H9 (cell line): ENCODE data around the gene DSTN. TPM values are rescaled to one million over a fixed set of nuclear protein-coding genes. Genes with fewer than 3 reads are reported as not detected.

Experiments used
- DNase-seq: peaks from one replicate; pipeline ENCODE4 v3.0.0-alpha.2; 2017
- H2AFZ ChIP-seq: one replicate; pipeline ENCODE4 v1.6.1; 2013; ENCODE audit warnings: mild to moderate bottlenecking, low read length, control low read depth, moderate library complexity
- H2AK5ac ChIP-seq: 2 replicates; pipeline ENCODE4 v1.6.1; 2013; ENCODE audit warnings: low read length, control low read depth, mixed read lengths; ENCODE audit not compliant: insufficient read length
- H2BK120ac ChIP-seq: one replicate; pipeline ENCODE4 v1.6.1; 2013; ENCODE audit warnings: low read depth, mild to moderate bottlenecking, low read length, control low read depth, inconsistent platforms; ENCODE audit not compliant: poor library complexity, severe bottlenecking
- H2BK12ac ChIP-seq: 2 replicates; pipeline ENCODE4 v1.6.1; 2013; ENCODE audit warnings: low read length, control low read depth, mixed read lengths, low read depth; ENCODE audit not compliant: insufficient read length
- H2BK15ac ChIP-seq: 2 replicates; pipeline ENCODE4 v1.6.1; 2013; ENCODE audit warnings: low read depth, low read length, control low read depth
- H2BK20ac ChIP-seq: one replicate; pipeline ENCODE4 v1.6.1; 2013; ENCODE audit warnings: low read depth, mild to moderate bottlenecking, low read length, control low read depth, inconsistent platforms; ENCODE audit not compliant: poor library complexity, severe bottlenecking
- H2BK5ac ChIP-seq: 2 replicates; pipeline ENCODE4 v1.6.1; 2013; ENCODE audit warnings: low read length, control low read depth, mixed read lengths; ENCODE audit not compliant: insufficient read length
- H3K14ac ChIP-seq: 2 replicates; pipeline ENCODE4 v1.6.1; 2013; ENCODE audit warnings: low read length, control low read depth; ENCODE audit not compliant: insufficient read depth
- H3K18ac ChIP-seq: 2 replicates; pipeline ENCODE4 v1.6.1; 2013; ENCODE audit warnings: low read depth, mild to moderate bottlenecking, mixed read lengths, low read length, control low read depth; ENCODE audit not compliant: insufficient read length
- H3K23ac ChIP-seq: 2 replicates; pipeline ENCODE4 v1.6.1; 2013; ENCODE audit warnings: low read length, control low read depth, mixed read lengths, low read depth; ENCODE audit not compliant: insufficient read length
- H3K23me2 ChIP-seq: 2 replicates; pipeline ENCODE4 v1.6.1; 2013; ENCODE audit warnings: low read depth, mild to moderate bottlenecking, mixed read lengths, low read length, control low read depth; ENCODE audit not compliant: insufficient read length, poor library complexity, severe bottlenecking
- H3K27ac ChIP-seq: 2 replicates; pipeline ENCODE4 v1.5.1; 2013; ENCODE audit warnings: low read length, control low read depth, mixed read lengths, low read depth; ENCODE audit not compliant: insufficient read length
- H3K27me3 ChIP-seq: 2 replicates; pipeline ENCODE4 v1.6.1; 2013; ENCODE audit warnings: low read length, control low read depth, inconsistent platforms; ENCODE audit not compliant: insufficient read depth
- H3K4ac ChIP-seq: 2 replicates; pipeline ENCODE4 v1.6.1; 2013; ENCODE audit warnings: low read depth, mild to moderate bottlenecking, control low read depth, inconsistent platforms, low read length, moderate library complexity
- H3K4me1 ChIP-seq: 2 replicates; pipeline ENCODE4 v1.6.1; 2013; ENCODE audit warnings: low read length, control low read depth, inconsistent platforms; ENCODE audit not compliant: insufficient read depth
- H3K4me2 ChIP-seq: 2 replicates; pipeline ENCODE4 v1.6.1; 2013; ENCODE audit warnings: low read length, control low read depth, mixed read lengths; ENCODE audit not compliant: insufficient read length, insufficient read depth
- H3K56ac ChIP-seq: 2 replicates; pipeline ENCODE4 v1.6.1; 2013; ENCODE audit warnings: low read depth, mild to moderate bottlenecking, mixed read lengths, low read length, control low read depth; ENCODE audit not compliant: insufficient read length
- H3K79me1 ChIP-seq: 2 replicates; pipeline ENCODE4 v1.6.1; 2013; ENCODE audit warnings: low read depth, mild to moderate bottlenecking, moderate library complexity, low read length, control low read depth, inconsistent platforms; ENCODE audit not compliant: insufficient read depth, poor library complexity, severe bottlenecking
- H3K79me2 ChIP-seq: 2 replicates; pipeline ENCODE4 v1.6.1; 2013; ENCODE audit warnings: low read length, control low read depth, inconsistent platforms; ENCODE audit not compliant: insufficient read depth
- H3K9ac ChIP-seq: 2 replicates; pipeline ENCODE4 v1.6.1; 2013; ENCODE audit warnings: low read length, control low read depth, mixed read lengths; ENCODE audit not compliant: insufficient read length; ENCODE audit errors: extremely low read depth
- H3K9me3 ChIP-seq: one replicate; pipeline ENCODE4 v1.6.1; 2013; ENCODE audit warnings: low read depth, low read length, inconsistent platforms; ENCODE audit not compliant: control insufficient read depth
- H3T11ph ChIP-seq: one replicate; pipeline ENCODE4 v1.6.1; 2013; ENCODE audit warnings: mild to moderate bottlenecking, low read length, control low read depth, inconsistent platforms
- H4K20me1 ChIP-seq: one replicate; pipeline ENCODE4 v1.6.1; 2013; ENCODE audit not compliant: control insufficient read depth, insufficient read length, insufficient read depth
- H4K5ac ChIP-seq: 2 replicates; pipeline ENCODE4 v1.6.1; 2013; ENCODE audit warnings: low read depth, mild to moderate bottlenecking, mixed read lengths, low read length, control low read depth; ENCODE audit not compliant: insufficient read length
- H4K8ac ChIP-seq: replicated peaks from 2 replicates; pipeline ENCODE4 v1.6.1; 2013; ENCODE audit warnings: low read length, control low read depth, mixed read lengths, low read depth; ENCODE audit not compliant: insufficient read length
- H4K91ac ChIP-seq: 2 replicates; pipeline ENCODE4 v1.6.1; 2013; ENCODE audit warnings: low read depth, mild to moderate bottlenecking, moderate library complexity, mixed read lengths, low read length, control low read depth; ENCODE audit not compliant: insufficient read length
- H3K27ac Mint-ChIP-seq, 3 experiments: 2 replicates in 2 of 3; 3 replicates in 1 of 3; pipeline ENCODE4 v1.8.0; 2020 to 2021; ENCODE audit warnings: mixed read lengths in 3 of 3, mild to moderate bottlenecking in 1 of 3, moderate library complexity in 1 of 3
- H3K27me3 Mint-ChIP-seq: 2 replicates; pipeline ENCODE4 v1.8.0; 2021; ENCODE audit warnings: low read depth, mild to moderate bottlenecking, moderate library complexity, mixed read lengths
- H3K36me3 Mint-ChIP-seq, 3 experiments: 2 replicates in 2 of 3; 3 replicates in 1 of 3; pipeline ENCODE4 v1.8.0; 2020 to 2021; ENCODE audit warnings: low read depth in 3 of 3, mixed read lengths in 3 of 3; ENCODE audit not compliant: insufficient read depth in 1 of 3
- H3K4me1 Mint-ChIP-seq, 2 experiments: 2 replicates each; pipeline ENCODE4 v1.8.0; 2020; ENCODE audit warnings: mixed read lengths in 2 of 2
- H3K4me3 Mint-ChIP-seq, 2 experiments: 2 replicates in 1 of 2; 3 replicates in 1 of 2; pipeline ENCODE4 v1.8.0; 2020 to 2021; ENCODE audit warnings: mild to moderate bottlenecking in 2 of 2, mixed read lengths in 2 of 2, moderate library complexity in 1 of 2
- H3K9me3 Mint-ChIP-seq, 2 experiments: 2 replicates in 1 of 2; 3 replicates in 1 of 2; pipeline ENCODE4 v1.8.0; 2020; ENCODE audit warnings: mild to moderate bottlenecking in 2 of 2, mixed read lengths in 2 of 2, moderate library complexity in 1 of 2
- WGBS: extraction: QIAGEN DNeasy Blood & Tissue Kit; methylation state at CpG from one replicate; pipeline ENCODE4 v1.1.7; 2013; ENCODE audit warnings: missing lambda C conversion rate, low lambda C conversion rate, mixed read lengths; ENCODE audit not compliant: insufficient read length; ENCODE audit errors: extremely low coverage; 5-methylcytosine and 5-hydroxymethylcytosine counted together
- total RNA-seq: library from RNA; stranded (reverse); gene quantifications from 2 replicates; pipeline ENCODE4 v1.2.1, GENCODE V29; 2021
- TF ChIP-seq, protein P1 (sequence below): fragments of 200-600 bp; sonication (generic); conservative IDR thresholded peaks from 3 replicates; pipeline ENCODE4 v1.8.0; 2021; ENCODE audit warnings: antibody characterized with exemption, mild to moderate bottlenecking

The DSTN gene
- total RNA-seq, 1 experiment from 2014 or later, result 145 TPM

DNA sequence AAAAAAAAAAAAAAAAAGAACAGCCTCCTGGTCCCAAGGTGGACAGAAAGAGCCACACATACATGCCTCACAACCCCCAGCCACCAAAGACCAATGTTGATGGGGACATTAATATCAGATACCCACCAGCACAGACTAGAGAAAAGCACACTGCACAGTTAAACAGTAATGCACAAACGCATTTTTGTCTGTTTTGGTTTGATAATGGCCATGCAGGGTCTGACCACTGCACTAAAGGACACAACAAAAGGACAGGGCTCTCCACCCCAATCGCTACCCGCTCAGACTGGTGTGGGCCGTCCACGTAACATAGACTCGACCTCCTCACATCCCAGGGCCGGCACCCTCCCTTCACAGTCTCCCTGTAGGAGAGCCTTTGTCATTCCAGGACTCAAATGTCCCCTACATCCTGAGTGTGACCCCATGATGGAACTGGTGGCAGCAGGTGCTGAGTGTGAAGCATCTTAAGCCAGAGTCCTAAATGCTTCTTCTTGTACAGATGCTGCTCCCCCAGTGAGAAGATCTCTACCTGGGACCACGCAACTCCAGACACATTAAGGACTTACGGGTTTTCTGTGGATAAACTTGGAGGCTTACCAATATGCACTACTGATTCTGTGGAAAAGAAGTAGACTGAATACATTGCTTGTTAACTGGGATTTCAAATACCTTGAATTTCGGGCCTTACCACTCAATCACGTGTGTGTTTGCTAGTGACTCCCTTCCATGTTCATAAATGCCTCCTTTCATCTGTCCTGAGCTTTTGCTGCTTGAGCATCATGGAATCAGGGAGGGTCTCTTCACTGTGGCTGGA, 84.2 kb downstream of the DSTN start:
- Mint-ChIP-seq H3K27ac (peak overlapping the region; percentile 42 to 95 (median 76); a peak in 4 of 7 replicates), H3K36me3 (peaks cover 31 to 35% (median 34%) of the 10 kb centered on the region in 3 experiments), H3K27me3 (no peaks in the 10 kb centered on the region), H3K4me3 (no peak overlapping the region), H3K9me3 (peaks cover 11 to 13% of the 10 kb centered on the region in 2 experiments), H3K4me1 (peaks cover 46 to 56% of the 10 kb centered on the region in 2 experiments)
- Histone ChIP-seq H3K79me1 (peaks cover 4% of the 10 kb centered on the region), H3K27me3 (no peaks in the 10 kb centered on the region), H2BK5ac (no peak overlapping the region), H2AK5ac (no peak overlapping the region), H4K20me1 (no peaks in the 10 kb centered on the region), H3K4me2 (no peak overlapping the region), H4K8ac (no peak overlapping the region), H4K5ac (no peak overlapping the region), H3K14ac (no peak overlapping the region), H3K79me2 (peaks cover 21% of the 10 kb centered on the region; the same call in 1 of the 2 replicates), H3K4ac (no peak overlapping the region), H4K91ac (no peak overlapping the region), H3K27ac (no peak overlapping the region), H2BK12ac (no peak overlapping the region), H3K9ac (no peak overlapping the region), H3K9me3 (no peaks in the 10 kb centered on the region), H2BK20ac (no peak overlapping the region), H3K4me1 (peaks cover 2% of the 10 kb centered on the region; the same call in 1 of the 2 replicates), H3T11ph (no peak overlapping the region), H2AFZ (no peak overlapping the region), H3K18ac (no peak overlapping the region), H3K23ac (no peak overlapping the region), H2BK15ac (no peak overlapping the region), H3K56ac (no peak overlapping the region), H3K23me2 (no peaks in the 10 kb centered on the region), H2BK120ac (no peak overlapping the region)
- TF ChIP-seq, protein P1, sequence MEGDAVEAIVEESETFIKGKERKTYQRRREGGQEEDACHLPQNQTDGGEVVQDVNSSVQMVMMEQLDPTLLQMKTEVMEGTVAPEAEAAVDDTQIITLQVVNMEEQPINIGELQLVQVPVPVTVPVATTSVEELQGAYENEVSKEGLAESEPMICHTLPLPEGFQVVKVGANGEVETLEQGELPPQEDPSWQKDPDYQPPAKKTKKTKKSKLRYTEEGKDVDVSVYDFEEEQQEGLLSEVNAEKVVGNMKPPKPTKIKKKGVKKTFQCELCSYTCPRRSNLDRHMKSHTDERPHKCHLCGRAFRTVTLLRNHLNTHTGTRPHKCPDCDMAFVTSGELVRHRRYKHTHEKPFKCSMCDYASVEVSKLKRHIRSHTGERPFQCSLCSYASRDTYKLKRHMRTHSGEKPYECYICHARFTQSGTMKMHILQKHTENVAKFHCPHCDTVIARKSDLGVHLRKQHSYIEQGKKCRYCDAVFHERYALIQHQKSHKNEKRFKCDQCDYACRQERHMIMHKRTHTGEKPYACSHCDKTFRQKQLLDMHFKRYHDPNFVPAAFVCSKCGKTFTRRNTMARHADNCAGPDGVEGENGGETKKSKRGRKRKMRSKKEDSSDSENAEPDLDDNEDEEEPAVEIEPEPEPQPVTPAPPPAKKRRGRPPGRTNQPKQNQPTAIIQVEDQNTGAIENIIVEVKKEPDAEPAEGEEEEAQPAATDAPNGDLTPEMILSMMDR, result no peak
- no peak for DNase-seq
- no CpG with 5 or more reads among the region's 11 CpGs for WGBS
